Brain microvascular endothelial cell (primary cell): ENCODE data around the gene MTG1.

Source experiments
- DNase-seq: peaks from one replicate; pipeline ENCODE4 v3.0.0-alpha.2; 2020
- H3K27ac ChIP-seq: fragments of 250-450 bp; sonication (Bioruptor Pico); 2 replicates; pipeline ENCODE4 v1.5.1; 2020; ENCODE audit warnings: mild to moderate bottlenecking, moderate library complexity
- H3K27me3 ChIP-seq: fragments of 250-450 bp; sonication (Bioruptor Pico); replicated peaks from 2 replicates; pipeline ENCODE4 v1.5.1; 2020; ENCODE audit warnings: mild to moderate bottlenecking
- H3K36me3 ChIP-seq: fragments of 250-450 bp; sonication (Bioruptor Pico); replicated peaks from 2 replicates; pipeline ENCODE4 v1.5.1; 2020; ENCODE audit warnings: mild to moderate bottlenecking
- H3K4me3 ChIP-seq: 2 replicates; pipeline ENCODE4 v1.5.1; 2011; ENCODE audit warnings: low read depth, mild to moderate bottlenecking, control low read depth, low read length, moderate library complexity
- in situ Hi-C: cut with HindIII; loops from 2 replicates; pipeline ENCODE4 v1.10.0; 2017; ENCODE audit warnings: low sequenced_read_pairs, low pct_ligation_motif_present
- TF ChIP-seq, protein P1 (sequence below): IDR thresholded peaks from 2 replicates; pipeline ENCODE4 v1.5.1; 2011; ENCODE audit warnings: low read depth, mild to moderate bottlenecking, moderate library complexity, low read length, control low read depth, inconsistent platforms; ENCODE audit errors: missing control alignments

MTG1 gene

DNA sequence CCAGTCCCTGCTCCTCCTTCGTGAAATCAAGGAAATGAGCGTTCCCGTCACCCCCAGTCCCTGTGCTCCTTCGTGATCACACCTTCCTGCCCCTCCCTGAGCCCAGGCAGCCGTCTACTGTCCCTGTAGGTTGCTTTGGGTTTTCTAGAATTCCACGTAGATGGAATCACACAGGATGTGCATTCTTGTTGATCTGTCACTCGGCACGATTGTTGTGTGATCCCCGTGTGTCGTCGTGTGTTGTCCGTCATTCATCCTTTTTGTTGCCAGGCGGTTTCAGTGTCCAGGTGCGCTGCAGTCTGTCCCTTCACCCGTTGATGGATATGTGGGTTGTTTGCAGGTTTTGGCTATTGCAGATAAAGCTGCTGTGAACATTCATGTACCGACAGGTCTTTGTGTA lies 9.4 kb downstream of the MTG1 start:
- TF ChIP-seq, protein P1, sequence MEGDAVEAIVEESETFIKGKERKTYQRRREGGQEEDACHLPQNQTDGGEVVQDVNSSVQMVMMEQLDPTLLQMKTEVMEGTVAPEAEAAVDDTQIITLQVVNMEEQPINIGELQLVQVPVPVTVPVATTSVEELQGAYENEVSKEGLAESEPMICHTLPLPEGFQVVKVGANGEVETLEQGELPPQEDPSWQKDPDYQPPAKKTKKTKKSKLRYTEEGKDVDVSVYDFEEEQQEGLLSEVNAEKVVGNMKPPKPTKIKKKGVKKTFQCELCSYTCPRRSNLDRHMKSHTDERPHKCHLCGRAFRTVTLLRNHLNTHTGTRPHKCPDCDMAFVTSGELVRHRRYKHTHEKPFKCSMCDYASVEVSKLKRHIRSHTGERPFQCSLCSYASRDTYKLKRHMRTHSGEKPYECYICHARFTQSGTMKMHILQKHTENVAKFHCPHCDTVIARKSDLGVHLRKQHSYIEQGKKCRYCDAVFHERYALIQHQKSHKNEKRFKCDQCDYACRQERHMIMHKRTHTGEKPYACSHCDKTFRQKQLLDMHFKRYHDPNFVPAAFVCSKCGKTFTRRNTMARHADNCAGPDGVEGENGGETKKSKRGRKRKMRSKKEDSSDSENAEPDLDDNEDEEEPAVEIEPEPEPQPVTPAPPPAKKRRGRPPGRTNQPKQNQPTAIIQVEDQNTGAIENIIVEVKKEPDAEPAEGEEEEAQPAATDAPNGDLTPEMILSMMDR, result no peak
- Histone ChIP-seq H3K27me3 (no peaks in the 10 kb centered on the region), H3K27ac (no peak overlapping the region), H3K4me3 (no peak overlapping the region), H3K36me3 (peaks cover 52% of the 10 kb centered on the region)
- in situ Hi-C loops, result no loop called here
- no peak for DNase-seq

DNA sequence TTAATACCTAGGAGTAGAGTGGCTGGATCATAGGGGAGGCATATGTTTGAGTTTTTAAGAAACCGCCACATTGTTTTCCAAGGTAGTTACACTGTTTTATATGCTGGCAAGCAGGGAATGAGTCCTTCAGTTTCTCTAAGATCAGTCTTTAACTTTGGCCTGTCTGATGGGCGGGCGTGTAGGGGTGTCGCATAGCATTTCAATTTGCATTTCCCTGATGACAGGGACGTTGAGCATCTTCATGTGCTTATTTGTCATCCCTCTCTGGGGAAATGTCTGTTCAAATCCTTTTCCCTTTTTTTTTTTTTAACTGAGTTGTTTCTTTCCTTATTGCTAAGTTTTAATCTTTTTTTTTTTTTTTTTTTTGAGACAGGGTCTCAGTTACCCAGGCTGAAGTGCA lies 9.8 kb downstream of the MTG1 start:
- in situ Hi-C loops, result no loop called here
- DNase-seq, result no peak
- TF ChIP-seq, protein P1, result no peak
- Histone ChIP-seq H3K27me3 (no peaks in the 10 kb centered on the region), H3K4me3 (no peak overlapping the region), H3K27ac (no peak overlapping the region), H3K36me3 (peaks cover 49% of the 10 kb centered on the region)

GRCh38 chr10:133405272-133405671 lies 11.3 kb downstream of the MTG1 start:
- DNase-seq, result no peak
- Histone ChIP-seq H3K36me3 (peaks cover 39% of the 10 kb centered on the region), H3K27ac (no peak overlapping the region)

DNA sequence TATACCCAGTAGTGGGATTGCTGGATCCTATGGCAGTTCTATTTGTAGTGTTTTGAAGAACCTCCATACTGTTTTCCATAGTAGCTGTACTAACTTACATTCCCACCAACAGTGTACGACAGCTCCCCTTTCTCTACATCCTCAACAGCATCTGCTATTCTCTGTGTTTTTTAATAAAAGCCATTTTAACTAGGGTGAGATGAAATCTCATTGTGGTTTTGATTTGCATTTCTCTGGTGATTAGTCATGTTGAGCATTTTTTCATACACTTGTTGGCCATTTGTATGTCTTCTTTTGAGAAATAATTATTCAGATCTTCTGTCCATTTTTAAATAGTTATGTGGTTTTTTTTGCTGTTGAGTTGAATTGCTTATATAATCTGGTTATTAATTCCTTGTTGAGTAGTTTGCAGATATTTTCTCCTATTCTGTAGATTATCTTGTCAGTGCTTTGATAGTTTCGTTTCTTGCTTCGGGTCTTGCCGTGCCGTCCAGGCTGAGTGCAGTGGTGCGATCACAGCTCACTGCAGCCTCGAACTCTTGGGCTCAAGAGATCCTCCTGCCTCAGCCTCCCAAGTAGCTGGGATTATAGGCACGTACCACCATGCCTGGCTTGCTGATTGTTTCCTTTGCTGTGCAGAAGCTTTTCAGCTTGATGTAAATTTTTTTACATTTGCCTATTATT lies 12.0 kb downstream of the MTG1 start:
- TF ChIP-seq, protein P1, result no peak
- H3K36me3 ChIP-seq, result peaks cover 37% of the 10 kb centered on the region

More at GRCh38 chr10:133405272-133405671, 11.3 kb downstream of the MTG1 start:
- TF ChIP-seq, protein P1, result no peak
- no peak overlapping the region for H3K4me3 ChIP-seq
- H3K27me3 ChIP-seq, result no peaks in the 10 kb centered on the region
- in situ Hi-C loops, result no loop called here

GRCh38 chr10:133411523-133412380 lies 17.8 kb downstream of the MTG1 start:
- H3K36me3 ChIP-seq, result peaks cover 34% of the 10 kb centered on the region
- no peak for DNase-seq
- no peak overlapping the region for H3K27ac ChIP-seq
- in situ Hi-C loops, result no loop called here
- no peaks in the 10 kb centered on the region for H3K27me3 ChIP-seq
- TF ChIP-seq, protein P1, result no peak
- no peak overlapping the region for H3K4me3 ChIP-seq

More for the DNA sequence above, 12.0 kb downstream of the MTG1 start:
- H3K4me3 ChIP-seq, result no peak overlapping the region
- H3K27ac ChIP-seq, result no peak overlapping the region
- in situ Hi-C loops, result no loop called here
- no peak for DNase-seq
- H3K27me3 ChIP-seq, result no peaks in the 10 kb centered on the region
